ENCODE measurements around the gene GPC1. TPM values are rescaled to one million over a fixed set of nuclear protein-coding genes. Genes with fewer than 3 reads are reported as not detected.
A peak's percentile ranks its signal among the peaks of the same experiment; 100 is the strongest.

GPC1 gene
- total RNA-seq, 4 donors from 2014 or later: 112 to 188 (median 180) TPM

DNA sequence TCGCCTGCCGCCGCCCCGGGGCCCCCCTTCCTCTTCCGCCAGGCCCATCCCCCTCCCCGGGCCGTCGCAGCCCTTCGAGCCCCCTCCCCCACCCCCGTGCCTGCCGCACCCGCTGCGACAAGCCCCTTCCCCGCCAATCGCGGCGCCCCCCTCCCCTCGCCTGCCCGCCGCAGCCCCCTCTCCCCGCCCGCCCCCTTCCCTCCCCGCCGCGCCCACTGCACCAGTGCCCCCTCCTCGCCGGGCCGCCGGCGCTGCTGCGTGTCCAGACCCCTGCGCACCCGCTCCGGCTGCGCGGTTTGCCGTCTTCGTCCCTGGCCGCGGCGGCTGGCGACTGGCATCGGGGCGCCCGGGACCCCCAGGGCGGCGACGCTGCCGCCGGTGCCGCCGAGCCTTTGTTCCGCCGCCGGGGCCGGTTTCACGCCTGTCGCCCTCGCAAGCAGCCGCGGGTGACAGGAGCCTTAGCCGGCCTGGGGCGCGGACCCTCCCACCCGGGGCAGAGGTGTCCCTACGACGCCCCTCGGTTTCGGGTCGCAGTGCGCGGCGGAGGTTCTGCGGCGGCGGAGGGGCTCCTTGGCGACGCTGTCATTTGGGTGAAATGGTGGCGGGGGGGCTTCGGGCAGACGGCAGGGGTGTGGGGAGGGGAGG lies 18.1 kb downstream of the GPC1 start:
- in situ Hi-C loops (cut with MboI; ENCODE audit: low sequenced_read_pairs in 4 of 4) (no loop called here), intact Hi-C loops (cut with DNase I; ENCODE audit: low total_unique reads) (no loop called here)
- H3K36me3 ChIP-seq: no peaks in the 10 kb centered on the region
- peaks cover 28 to 34% of the 10 kb centered on the region in 2 donors for H3K4me1 ChIP-seq
- no peaks in the 10 kb centered on the region for H3K27me3 ChIP-seq
- no peak overlapping the region for H3K27ac ChIP-seq
- DNase-seq: no peak
- ATAC-seq: no peak
- H3K4me3 ChIP-seq: no peak overlapping the region
- no peaks in the 10 kb centered on the region for H3K9me3 ChIP-seq
- TF ChIP-seq, protein P1, sequence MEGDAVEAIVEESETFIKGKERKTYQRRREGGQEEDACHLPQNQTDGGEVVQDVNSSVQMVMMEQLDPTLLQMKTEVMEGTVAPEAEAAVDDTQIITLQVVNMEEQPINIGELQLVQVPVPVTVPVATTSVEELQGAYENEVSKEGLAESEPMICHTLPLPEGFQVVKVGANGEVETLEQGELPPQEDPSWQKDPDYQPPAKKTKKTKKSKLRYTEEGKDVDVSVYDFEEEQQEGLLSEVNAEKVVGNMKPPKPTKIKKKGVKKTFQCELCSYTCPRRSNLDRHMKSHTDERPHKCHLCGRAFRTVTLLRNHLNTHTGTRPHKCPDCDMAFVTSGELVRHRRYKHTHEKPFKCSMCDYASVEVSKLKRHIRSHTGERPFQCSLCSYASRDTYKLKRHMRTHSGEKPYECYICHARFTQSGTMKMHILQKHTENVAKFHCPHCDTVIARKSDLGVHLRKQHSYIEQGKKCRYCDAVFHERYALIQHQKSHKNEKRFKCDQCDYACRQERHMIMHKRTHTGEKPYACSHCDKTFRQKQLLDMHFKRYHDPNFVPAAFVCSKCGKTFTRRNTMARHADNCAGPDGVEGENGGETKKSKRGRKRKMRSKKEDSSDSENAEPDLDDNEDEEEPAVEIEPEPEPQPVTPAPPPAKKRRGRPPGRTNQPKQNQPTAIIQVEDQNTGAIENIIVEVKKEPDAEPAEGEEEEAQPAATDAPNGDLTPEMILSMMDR (IDR thresholded peaks at IDR 0.05 in 4 of 5, conservative IDR thresholded peaks at IDR 0.05 in 1 of 5): no peak
- TF ChIP-seq POLR2A (IDR thresholded peaks at IDR 0.05): no peak

DNA sequence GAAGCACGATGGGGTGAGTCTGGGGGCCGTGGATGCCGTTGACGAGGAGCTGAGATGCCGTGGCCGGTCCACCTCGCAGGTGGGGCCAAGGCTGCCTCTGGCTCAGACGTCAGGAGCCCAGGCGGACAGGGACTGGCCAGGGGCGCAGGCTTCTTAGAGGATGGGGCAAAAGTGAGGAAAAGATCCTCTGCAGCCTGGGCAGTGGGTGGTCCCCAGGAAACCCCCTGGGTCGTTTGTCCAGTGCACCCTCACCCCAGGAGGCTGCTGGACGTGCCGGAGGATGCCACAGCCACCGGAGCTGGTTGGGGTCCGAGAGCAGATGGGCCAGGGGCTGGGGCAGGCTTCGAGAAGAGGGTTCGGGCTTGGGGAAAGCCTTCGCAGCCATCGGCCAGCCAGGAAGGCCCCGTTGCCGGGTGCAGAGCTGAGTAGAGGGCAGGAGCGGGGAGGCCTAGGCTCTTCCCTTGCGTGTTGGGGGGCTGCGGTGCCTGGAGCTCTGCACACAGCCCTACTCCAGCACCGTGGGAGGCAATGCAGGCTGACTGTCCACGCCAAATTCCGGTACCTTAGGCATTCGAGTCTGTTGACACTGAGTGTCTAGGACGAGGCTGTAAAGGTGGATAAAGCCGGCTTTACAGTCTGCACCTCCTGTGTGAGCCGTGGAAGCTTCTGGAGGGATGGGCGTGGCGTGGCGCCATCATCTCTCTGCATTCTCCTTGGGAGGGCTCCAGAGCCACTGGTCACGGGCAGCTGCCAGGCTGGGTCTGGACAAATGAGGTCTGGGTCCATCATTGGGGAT lies 18.8 kb downstream of the GPC1 start:
- ATAC-seq (no peak), DNase-seq (no peak)
- Histone ChIP-seq H3K4me3 (no peak overlapping the region), H3K27ac (no peak overlapping the region), H3K4me1 (peaks cover 27 to 34% of the 10 kb centered on the region in 2 donors), H3K9me3 (no peaks in the 10 kb centered on the region), H3K27me3 (no peaks in the 10 kb centered on the region), H3K36me3 (no peaks in the 10 kb centered on the region)
- intact Hi-C loops (cut with DNase I; ENCODE audit: low total_unique reads) (no loop called here), in situ Hi-C loops (cut with MboI; ENCODE audit: low sequenced_read_pairs in 4 of 4) (no loop called here)
- TF ChIP-seq, protein P1 (IDR thresholded peaks at IDR 0.05 in 4 of 5, conservative IDR thresholded peaks at IDR 0.05 in 1 of 5): no peak
- no peak for TF ChIP-seq POLR2A (IDR thresholded peaks at IDR 0.05)

DNA sequence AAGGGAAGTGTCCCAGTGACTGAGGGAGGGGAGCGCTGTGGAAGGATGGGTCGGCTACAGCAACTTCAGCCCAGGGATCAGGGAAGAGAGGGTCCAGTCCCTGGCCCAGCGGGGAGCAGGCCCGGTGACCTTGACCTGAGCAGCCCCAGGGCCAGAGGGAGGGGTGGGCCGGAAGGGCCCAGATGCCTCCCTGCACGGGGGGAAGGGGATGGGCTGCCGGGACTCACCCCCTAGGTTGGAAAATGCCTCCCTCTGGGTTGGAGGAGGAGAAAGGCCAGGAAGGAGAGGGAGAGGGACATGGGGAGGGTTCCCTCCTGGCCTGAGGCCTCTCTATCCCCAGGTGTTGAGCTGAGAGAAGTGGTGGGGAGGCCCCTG lies 19.8 kb downstream of the GPC1 start:
- Histone ChIP-seq H3K27me3 (no peaks in the 10 kb centered on the region), H3K4me1 (peaks cover 21 to 27% of the 10 kb centered on the region in 2 donors), H3K27ac (no peak overlapping the region), H3K9me3 (no peaks in the 10 kb centered on the region), H3K36me3 (peaks cover 0 to 5% of the 10 kb centered on the region in 2 donors), H3K4me3 (no peak overlapping the region)
- in situ Hi-C loops (cut with MboI; ENCODE audit: low sequenced_read_pairs in 4 of 4): no loop called here
- intact Hi-C loops (cut with DNase I; ENCODE audit: low total_unique reads): no loop called here
- TF ChIP-seq, protein P1 (IDR thresholded peaks at IDR 0.05 in 4 of 5, conservative IDR thresholded peaks at IDR 0.05 in 1 of 5): no peak
- TF ChIP-seq POLR2A (IDR thresholded peaks at IDR 0.05): no peak
- DNase-seq (no peak), ATAC-seq (no peak)

DNA sequence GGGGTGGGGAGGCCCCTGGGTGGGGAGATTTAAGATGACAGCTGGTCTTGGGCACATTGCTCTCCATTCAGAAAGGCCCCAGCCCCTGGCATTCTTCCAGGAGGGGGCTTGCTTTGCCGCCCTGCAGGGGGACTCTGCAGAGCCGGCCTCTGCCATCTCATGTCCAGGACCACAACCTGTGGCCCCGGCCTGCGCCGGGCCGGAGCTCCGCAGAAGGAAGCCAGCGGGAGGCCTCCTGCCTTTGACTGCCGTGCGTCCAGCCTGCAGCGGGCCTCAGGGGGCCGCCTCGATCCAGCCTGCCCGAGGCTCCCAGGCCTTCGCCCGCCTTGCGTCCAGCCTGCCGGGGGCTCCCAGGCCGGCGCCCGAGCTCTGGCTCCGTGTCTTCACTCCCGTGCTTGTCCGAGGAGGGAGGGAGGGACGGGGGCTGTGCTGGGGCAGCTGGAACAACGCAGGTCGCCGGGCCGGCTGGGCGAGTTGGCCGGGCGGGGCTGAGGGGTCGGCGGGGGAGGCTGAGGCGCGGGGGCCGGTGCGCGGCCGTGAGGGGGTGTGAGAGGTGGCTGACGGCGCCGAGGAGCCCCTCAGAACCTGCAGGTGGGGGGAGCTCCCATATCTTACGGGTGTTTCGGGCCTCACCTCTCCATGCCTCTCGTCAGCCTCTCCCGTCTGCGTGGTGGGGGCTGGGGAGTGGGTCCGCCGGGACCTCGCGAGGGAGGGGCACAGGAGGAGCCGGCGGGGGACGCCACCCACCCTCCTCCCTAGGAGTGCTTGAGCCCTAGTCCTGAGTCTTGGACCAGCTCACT lies 20.4 kb downstream of the GPC1 start:
- H3K9me3 ChIP-seq: no peaks in the 10 kb centered on the region
- peaks cover 0 to 5% of the 10 kb centered on the region in 2 donors for H3K36me3 ChIP-seq
- in situ Hi-C loops (cut with MboI; ENCODE audit: low sequenced_read_pairs in 4 of 4) (no loop called here), intact Hi-C loops (cut with DNase I; ENCODE audit: low total_unique reads) (no loop called here)
- no peaks in the 10 kb centered on the region for H3K27me3 ChIP-seq
- peak overlapping the region in 2 of 4 donors; percentile 9 to 20 for H3K27ac ChIP-seq
- DNase-seq (no peak), ATAC-seq (no peak)
- TF ChIP-seq, protein P1 (IDR thresholded peaks at IDR 0.05 in 4 of 5, conservative IDR thresholded peaks at IDR 0.05 in 1 of 5): no peak
- TF ChIP-seq POLR2A (IDR thresholded peaks at IDR 0.05): no peak
- H3K4me1 ChIP-seq: peaks cover 15 to 21% of the 10 kb centered on the region in 2 donors
- H3K4me3 ChIP-seq: no peak overlapping the region
